T-helper 1 cell treated with Interleukin-12 subunit alpha and Interleukin-12 subunit beta and Interleukin-4 antibody, amounts not matched to agents 30 ng/mL and 1 ng/mL, for 36 hours (primary cell): ENCODE measurements around the gene MRPL11. TPM values are rescaled to one million over a fixed set of nuclear protein-coding genes. Genes with fewer than 3 reads are reported as not detected.

Experiments
- intact Hi-C: fragments of 100-400 bp; cut with micrococcal nuclease; formaldehyde crosslinking; loops from one replicate; pipeline ENCODE4 v1.15.1; 2024
- total RNA-seq: library from RNA; stranded (reverse); gene quantifications from 2 replicates; pipeline ENCODE4 v1.2.3, GENCODE V29; 2022

Gene MRPL11
- 60.4 and 60.5 TPM in 2 replicates for total RNA-seq

GRCh38 chr11:66438504-66439466 lies at the start of gene MRPL11:
TSS of gene MRPL11 (minus strand) at chr11:66438848. CDS start at chr11:66438754, 94 bp downstream.
- intact Hi-C loops, result loop anchor here (1.0 kb wide), 13 partner anchors 8 to 520 kb away; partner anchors contain the start of genes BBS1, BRMS1, DPP3 and NPAS4

GRCh38 chr11:66484806-66485380 lies 46.2 kb upstream of the MRPL11 start:
- intact Hi-C loops, result no loop called here

GRCh38 chr11:66480117-66480938 lies 41.7 kb upstream of the MRPL11 start, which contains the start of gene DPP3:
TSS of gene DPP3 (plus strand) at chr11:66480434. CDS start at chr11:66482201, 1,767 bp downstream.
- intact Hi-C loops, result loop anchor here (1.0 to 2.0 kb wide), 11 partner anchors 14 to 621 kb away; partner anchors contain the start of genes ACTN3, BBS1, PELI3 and RBM14

- intact Hi-C loops, result loop anchor here (1.0 to 5.0 kb wide), 13 partner anchors 13 to 1323 kb away; partner anchors contain the start of genes ACTN3, BBS1, PELI3 and RBM14
Measured at GRCh38 chr11:66479394-66480116, 40.9 kb upstream of the MRPL11 start.

DNA sequence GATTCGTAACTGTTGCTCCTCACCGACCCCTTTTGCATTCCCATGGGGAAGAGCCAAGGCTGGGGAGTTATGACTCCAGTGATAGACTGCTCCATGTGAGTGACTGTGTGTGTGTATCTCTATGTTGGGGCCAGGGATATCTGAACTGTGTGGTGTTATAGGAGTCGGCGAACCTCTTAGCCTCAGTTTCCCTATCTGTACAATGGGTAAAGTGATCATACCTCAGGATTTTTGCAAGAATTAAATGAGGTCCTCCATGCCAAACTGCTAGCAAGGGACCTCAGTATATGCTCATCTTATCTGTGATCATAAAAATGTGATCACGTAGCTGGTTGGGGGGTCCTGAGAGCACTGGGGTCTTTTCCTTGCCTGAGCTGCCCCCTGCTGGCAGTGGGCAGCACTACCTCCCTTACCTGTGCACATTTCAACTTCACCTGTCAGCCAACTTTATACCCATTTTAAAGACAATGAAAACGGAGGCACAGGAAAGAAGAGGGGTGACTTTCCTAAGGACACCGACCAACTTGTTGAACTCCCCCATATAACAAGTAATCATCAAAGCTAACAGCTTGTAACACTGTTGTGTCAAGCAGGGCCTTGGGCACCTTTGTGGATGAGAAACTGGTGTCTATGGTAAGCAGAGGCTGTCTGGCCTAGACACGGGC lies 40.2 kb upstream of the MRPL11 start:
- intact Hi-C loops, result loop anchor here (1.0 to 5.0 kb wide), 2 partner anchors 71 to 1323 kb away; no protein-coding TSS in a partner anchor

- intact Hi-C loops, result loop anchor here (5.0 kb wide), 1 partner anchor 1325 kb away; no protein-coding TSS in a partner anchor
Measured at GRCh38 chr11:66477263-66478201, 38.9 kb upstream of the MRPL11 start.

- intact Hi-C loops, result loop anchor here (5.0 kb wide), 1 partner anchor 1325 kb away; no protein-coding TSS in a partner anchor
Measured at GRCh38 chr11:66476841-66477251, 38.2 kb upstream of the MRPL11 start.

DNA sequence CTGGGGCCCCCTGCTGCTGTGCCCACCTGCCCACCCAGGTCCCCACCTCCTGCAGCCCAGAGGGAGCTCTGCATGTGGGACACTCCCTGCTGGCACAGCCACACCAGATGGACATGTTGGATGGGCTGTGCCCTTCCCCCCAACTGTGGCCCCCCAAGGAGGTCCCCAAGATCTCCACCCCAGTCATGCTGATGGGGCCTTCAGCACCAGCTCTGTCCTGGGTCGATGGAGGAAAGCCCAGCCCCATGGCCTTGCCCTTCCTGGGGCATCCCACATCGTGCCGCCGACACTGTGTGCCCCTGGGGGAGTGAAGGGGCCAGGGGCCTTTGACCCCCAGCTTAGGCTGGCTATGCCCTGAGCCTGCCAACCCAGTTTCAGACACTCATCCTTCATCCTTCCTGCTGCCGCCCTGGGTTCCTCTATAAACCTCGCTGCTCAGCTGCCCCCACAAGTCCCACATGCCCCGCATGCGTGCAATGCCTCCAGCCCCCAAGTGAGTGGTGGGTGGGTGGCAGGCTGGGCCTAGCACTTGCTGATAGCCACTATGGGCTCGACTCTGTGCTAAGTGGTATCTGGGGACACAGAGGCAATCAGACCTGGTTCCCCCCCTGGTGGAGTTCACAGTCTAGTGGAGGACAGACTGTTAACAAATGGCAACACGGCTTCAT lies 37.7 kb upstream of the MRPL11 start:
- intact Hi-C loops, result loop anchor here (5.0 kb wide), 1 partner anchor 1326 kb away; no protein-coding TSS in a partner anchor

DNA sequence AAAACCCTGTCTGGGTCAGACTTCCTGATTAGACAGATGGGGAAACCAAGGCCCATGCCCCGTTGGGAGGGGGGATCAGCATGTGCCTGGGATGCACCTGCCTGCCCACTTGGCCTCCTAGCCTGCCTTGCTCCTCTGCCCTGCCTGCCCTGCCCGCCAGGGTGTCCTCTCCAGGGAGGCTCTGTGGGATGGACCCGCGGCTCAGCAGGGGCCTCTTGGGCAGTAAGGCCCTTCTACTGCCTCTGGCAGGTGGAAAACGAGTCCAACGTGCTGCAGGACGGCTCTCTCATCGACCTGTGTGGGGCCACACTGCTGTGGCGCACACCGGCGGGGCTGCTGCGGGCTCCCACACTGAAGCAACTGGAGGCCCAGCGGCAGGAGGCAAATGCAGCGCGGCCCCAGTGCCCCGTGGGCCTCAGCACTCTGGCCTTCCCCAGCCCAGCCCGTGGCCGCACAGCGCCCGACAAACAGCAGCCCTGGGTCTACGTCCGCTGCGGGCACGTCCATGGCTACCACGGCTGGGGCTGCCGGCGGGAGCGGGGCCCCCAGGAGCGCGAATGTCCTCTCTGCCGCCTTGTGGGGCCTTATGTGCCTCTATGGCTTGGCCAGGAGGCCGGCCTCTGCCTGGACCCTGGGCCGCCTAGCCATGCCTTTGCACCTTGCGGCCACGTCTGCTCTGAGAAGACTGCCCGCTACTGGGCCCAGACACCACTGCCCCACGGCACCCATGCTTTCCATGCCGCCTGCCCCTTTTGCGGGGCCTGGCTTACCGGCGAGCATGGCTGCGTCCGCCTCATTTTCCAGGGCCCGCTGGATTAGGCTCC lies 36.9 kb upstream of the MRPL11 start:
- intact Hi-C loops, result loop anchor here (5.0 kb wide), 1 partner anchor 1327 kb away; no protein-coding TSS in a partner anchor

GRCh38 chr11:66473608-66474515 lies 35.2 kb upstream of the MRPL11 start:
- intact Hi-C loops, result no loop called here

DNA sequence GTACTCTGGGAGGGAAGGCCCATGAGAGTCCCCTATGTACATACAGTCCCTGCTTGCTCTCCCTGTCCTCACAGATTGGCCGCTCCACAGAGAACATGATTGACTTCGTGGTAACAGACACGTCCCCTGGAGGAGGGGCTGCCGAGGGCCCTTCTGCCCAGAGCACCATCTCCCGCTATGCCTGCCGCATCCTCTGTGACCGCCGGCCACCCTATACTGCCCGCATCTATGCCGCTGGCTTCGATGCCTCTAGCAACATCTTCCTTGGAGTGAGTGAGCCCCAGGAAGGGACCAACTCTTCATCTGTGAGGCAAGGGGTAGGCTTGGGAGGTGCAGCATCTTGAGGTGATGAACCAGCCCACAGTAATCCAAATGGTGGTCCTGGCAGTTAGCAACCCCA lies 34.5 kb upstream of the MRPL11 start:
- intact Hi-C loops, result no loop called here

- intact Hi-C loops, result no loop called here
Measured at GRCh38 chr11:66472054-66472453, 33.4 kb upstream of the MRPL11 start.

DNA sequence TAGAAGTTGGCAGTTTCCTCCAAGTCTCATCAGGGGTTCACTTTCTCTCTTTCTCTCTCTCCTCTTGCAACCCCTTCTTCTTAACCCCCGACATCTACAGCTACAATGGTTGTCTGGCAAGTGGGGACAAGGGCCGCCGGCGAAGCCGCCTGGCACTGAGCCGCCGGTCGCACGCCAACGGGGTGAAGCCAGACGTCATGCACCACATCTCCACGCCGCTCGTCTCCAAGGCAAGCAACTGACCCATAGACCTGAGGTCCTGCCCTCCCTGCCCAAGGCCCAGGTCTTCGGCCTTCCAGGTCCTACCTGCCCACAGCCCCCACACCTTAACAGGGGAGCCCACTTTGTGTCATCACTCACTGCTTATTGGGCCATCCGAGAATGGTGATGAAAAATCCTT lies 32.5 kb upstream of the MRPL11 start:
- intact Hi-C loops, result no loop called here

DNA sequence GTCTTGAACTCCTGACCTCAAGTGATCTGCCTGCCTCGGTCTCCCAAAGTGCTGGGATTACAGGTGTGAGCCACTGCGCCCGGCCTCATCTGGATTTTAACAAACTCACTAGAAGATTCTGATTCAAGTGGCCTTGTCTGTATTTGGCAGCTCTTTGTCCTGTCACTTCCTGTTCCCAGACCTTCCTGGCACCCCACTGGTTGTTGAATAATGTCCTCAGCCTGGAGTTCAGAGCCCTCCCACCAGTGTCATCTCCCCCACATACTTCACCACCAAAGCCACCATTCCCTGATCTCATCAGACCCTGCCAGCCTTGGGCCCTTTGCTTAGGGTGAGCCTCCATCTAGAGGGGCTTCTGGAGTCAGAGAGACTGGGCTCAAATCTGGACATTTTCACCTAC lies 31.4 kb upstream of the MRPL11 start:
- intact Hi-C loops, result no loop called here

DNA sequence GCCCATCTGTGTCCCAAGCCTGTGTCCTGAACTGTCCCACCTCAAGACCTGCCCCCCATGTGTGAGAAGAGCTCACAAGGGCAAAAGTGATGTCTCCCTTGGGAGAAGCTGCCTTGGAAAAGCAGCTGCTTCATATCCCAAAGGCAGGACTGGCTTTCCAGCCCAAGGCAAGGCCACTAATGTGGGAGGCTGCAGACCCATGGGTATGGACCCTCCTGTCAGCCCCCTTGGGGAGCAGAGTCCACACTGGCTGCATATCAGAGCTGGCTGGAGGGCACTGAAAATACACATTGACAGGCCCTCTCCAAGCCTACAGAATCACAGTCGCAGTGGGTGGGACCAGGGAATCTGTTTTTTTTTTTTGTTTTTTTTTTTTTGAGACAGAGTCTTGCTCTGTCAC lies 30.8 kb upstream of the MRPL11 start:
- intact Hi-C loops, result no loop called here

DNA sequence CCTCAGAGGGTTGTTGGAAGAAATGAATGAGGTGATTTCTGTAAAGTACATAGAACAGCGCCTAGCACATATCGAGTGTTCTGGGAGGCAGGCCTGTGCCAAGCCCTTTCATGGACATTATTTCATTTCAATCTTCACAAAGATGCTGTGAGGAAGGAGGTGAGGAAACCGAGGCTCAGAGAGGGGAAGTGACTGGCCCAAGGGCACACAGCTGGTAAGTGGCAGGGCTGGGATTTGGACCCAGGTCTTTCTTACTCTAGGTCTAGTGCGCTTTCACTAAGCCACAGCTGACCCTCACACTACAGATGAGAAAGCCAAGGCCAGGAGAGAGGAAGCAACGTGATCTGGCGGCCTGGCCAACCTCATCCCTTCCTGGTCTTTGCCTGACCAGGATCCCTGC lies 30.0 kb upstream of the MRPL11 start:
- intact Hi-C loops, result no loop called here
